Astrocyte (in vitro differentiated cells and primary cell): ENCODE data around the gene RTN3. TPM values are rescaled to one million over a fixed set of nuclear protein-coding genes. Genes with fewer than 3 reads are reported as not detected.

Source experiments
- DNase-seq: peaks from one replicate; pipeline ENCODE4 v3.0.0-alpha.2; 2010; ENCODE audit warnings: low read depth
- FAIRE-seq: peaks from 2 replicates; lab custom pipeline; 2011; peaks lifted over from hg19 to GRCh38; lab: Jason Lieb, UNC
- H2AFZ ChIP-seq: 2 replicates; pipeline ENCODE4 v1.6.0; 2012; ENCODE audit warnings: low read depth, low read length, inconsistent platforms
- H3K27ac ChIP-seq: 2 replicates; pipeline ENCODE4 v1.5.1; 2011; ENCODE audit warnings: low read depth, low read length, inconsistent platforms
- H3K27me3 ChIP-seq: 2 replicates; pipeline ENCODE4 v1.6.0; 2011; ENCODE audit warnings: low read length, inconsistent platforms; ENCODE audit not compliant: insufficient read depth
- H3K36me3 ChIP-seq: 2 replicates; pipeline ENCODE4 v1.5.1; 2011; ENCODE audit warnings: low read length, inconsistent platforms; ENCODE audit not compliant: insufficient read depth
- H3K4me1 ChIP-seq: 2 replicates; pipeline ENCODE4 v1.5.1; 2011; ENCODE audit warnings: low read length, inconsistent platforms; ENCODE audit not compliant: insufficient read depth
- H3K4me2 ChIP-seq: 2 replicates; pipeline ENCODE4 v1.6.0; 2012; ENCODE audit warnings: low read length, inconsistent platforms
- H3K4me3 ChIP-seq: 2 replicates; pipeline ENCODE4 v1.5.1; 2011; ENCODE audit warnings: low read depth, mild to moderate bottlenecking, low read length, inconsistent platforms; ENCODE audit not compliant: insufficient read depth
- H3K79me2 ChIP-seq: 2 replicates; pipeline ENCODE4 v1.6.0; 2012; ENCODE audit warnings: mild to moderate bottlenecking, low read length, inconsistent platforms; ENCODE audit not compliant: insufficient read depth
- H3K9ac ChIP-seq: 2 replicates; pipeline ENCODE4 v1.6.0; 2012; ENCODE audit warnings: mild to moderate bottlenecking, low read length, inconsistent platforms
- H3K9me3 ChIP-seq: 2 replicates; pipeline ENCODE4 v1.5.1; 2012; ENCODE audit warnings: low read depth, mild to moderate bottlenecking, low read length, inconsistent platforms; ENCODE audit not compliant: insufficient read depth
- H4K20me1 ChIP-seq: 2 replicates; pipeline ENCODE4 v1.6.0; 2012; ENCODE audit warnings: low read length, inconsistent platforms; ENCODE audit not compliant: insufficient read depth
- H3K27ac Mint-ChIP-seq: one replicate; pipeline ENCODE4 v1.8.0; 2021; ENCODE audit warnings: mild to moderate bottlenecking, mixed read lengths; ENCODE audit not compliant: unreplicated experiment
- H3K27me3 Mint-ChIP-seq: one replicate; pipeline ENCODE4 v1.8.0; 2021; ENCODE audit warnings: low read depth, mixed read lengths; ENCODE audit not compliant: unreplicated experiment
- H3K36me3 Mint-ChIP-seq: one replicate; pipeline ENCODE4 v1.8.0; 2021; ENCODE audit warnings: low read depth, mixed read lengths; ENCODE audit not compliant: unreplicated experiment
- H3K4me1 Mint-ChIP-seq: one replicate; pipeline ENCODE4 v1.8.0; 2021; ENCODE audit warnings: low read depth, mixed read lengths; ENCODE audit not compliant: unreplicated experiment
- H3K4me3 Mint-ChIP-seq: one replicate; pipeline ENCODE4 v1.8.0; 2021; ENCODE audit warnings: mild to moderate bottlenecking, moderate library complexity, mixed read lengths; ENCODE audit not compliant: unreplicated experiment
- H3K9me3 Mint-ChIP-seq: one replicate; pipeline ENCODE4 v1.8.0; 2021; ENCODE audit warnings: mild to moderate bottlenecking, mixed read lengths; ENCODE audit not compliant: unreplicated experiment
- EZH2 ChIP-seq: IDR thresholded peaks from 2 replicates; pipeline ENCODE4 v1.6.1; 2012; ENCODE audit warnings: mild to moderate bottlenecking, low read length, inconsistent platforms; ENCODE audit not compliant: insufficient read depth
- total RNA-seq: library from RNA; stranded (reverse); gene quantifications from 2 replicates; pipeline ENCODE4 v1.2.1, GENCODE V29; 2021
- TF ChIP-seq, protein P1 (sequence below): IDR thresholded peaks from 2 replicates; pipeline ENCODE4 v1.5.1; 2011; ENCODE audit warnings: low read depth, mild to moderate bottlenecking, inconsistent platforms, low read length, moderate library complexity; ENCODE audit not compliant: insufficient read depth

Gene RTN3
- total RNA-seq, 1 donor from 2014 or later = 99.5 TPM

DNA sequence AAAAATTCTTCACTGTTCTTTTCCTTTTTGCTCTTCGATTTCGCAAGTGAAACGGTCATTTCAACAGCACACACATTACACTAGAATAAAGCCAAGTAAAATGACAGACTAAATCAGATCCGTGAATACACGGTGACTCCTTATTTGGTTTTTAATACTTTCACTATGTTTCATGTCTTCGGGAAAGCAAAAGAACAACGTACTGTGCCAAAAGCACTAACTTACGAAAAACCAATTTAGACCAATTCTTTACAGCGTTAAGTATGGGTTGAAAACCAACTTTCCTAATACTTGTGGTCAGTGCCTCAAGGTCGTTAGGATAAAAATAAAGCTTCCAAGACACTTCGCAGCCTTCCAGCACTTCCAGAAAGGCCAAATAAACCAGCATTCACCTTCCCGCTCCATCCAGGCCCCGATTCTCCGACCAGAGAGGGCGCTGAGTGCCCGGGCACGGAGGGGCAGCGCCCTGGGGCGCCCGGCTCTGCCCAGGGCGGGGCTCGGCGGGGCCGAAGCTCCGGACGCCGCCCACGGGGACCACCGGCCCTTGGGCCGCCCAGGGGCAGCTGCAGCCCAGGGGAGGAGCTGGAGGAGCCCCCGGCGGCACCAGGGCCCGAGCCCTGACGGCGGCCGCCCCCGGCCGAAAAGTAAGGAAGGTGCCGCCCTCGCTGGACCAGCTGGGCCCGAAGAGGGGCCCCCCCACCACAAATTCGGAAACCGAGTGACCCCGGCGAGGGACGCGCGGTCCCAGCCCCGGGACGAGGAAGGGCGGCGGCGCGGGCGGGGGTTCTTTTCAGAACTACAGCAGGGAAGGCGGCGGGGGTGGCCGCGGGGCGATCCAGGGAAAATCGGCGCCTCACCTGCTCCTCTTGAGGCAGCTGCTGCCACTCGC lies 10.6 kb upstream of the RTN3 start:
- FAIRE-seq = no peak
- H3K9me3 Mint-ChIP-seq = no peaks in the 10 kb centered on the region
- peak overlapping the region; percentile 66 for H2AFZ ChIP-seq
- H3K4me1 ChIP-seq = peaks cover 38% of the 10 kb centered on the region
- H3K4me3 ChIP-seq = peak overlapping the region; percentile 87
- H3K27me3 Mint-ChIP-seq = no peaks in the 10 kb centered on the region
- peak overlapping the region; percentile 89 for H3K4me2 ChIP-seq
- peak overlapping the region; percentile 55 for H3K27ac Mint-ChIP-seq
- peak; percentile 36 for DNase-seq
- H3K36me3 Mint-ChIP-seq = no peaks in the 10 kb centered on the region
- H3K9me3 ChIP-seq = no peaks in the 10 kb centered on the region
- H3K4me3 Mint-ChIP-seq = peak overlapping the region; percentile 84
- peaks cover 3% of the 10 kb centered on the region for H3K36me3 ChIP-seq
- H3K9ac ChIP-seq = peak overlapping the region; percentile 87
- peak overlapping the region; percentile 81 for H3K27ac ChIP-seq
- no peak for TF ChIP-seq EZH2
- TF ChIP-seq, protein P1, sequence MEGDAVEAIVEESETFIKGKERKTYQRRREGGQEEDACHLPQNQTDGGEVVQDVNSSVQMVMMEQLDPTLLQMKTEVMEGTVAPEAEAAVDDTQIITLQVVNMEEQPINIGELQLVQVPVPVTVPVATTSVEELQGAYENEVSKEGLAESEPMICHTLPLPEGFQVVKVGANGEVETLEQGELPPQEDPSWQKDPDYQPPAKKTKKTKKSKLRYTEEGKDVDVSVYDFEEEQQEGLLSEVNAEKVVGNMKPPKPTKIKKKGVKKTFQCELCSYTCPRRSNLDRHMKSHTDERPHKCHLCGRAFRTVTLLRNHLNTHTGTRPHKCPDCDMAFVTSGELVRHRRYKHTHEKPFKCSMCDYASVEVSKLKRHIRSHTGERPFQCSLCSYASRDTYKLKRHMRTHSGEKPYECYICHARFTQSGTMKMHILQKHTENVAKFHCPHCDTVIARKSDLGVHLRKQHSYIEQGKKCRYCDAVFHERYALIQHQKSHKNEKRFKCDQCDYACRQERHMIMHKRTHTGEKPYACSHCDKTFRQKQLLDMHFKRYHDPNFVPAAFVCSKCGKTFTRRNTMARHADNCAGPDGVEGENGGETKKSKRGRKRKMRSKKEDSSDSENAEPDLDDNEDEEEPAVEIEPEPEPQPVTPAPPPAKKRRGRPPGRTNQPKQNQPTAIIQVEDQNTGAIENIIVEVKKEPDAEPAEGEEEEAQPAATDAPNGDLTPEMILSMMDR = no peak
- peaks cover 27% of the 10 kb centered on the region for H4K20me1 ChIP-seq
- H3K4me1 Mint-ChIP-seq = peaks cover 17% of the 10 kb centered on the region
- peaks cover 45% of the 10 kb centered on the region for H3K79me2 ChIP-seq
- no peaks in the 10 kb centered on the region for H3K27me3 ChIP-seq

DNA sequence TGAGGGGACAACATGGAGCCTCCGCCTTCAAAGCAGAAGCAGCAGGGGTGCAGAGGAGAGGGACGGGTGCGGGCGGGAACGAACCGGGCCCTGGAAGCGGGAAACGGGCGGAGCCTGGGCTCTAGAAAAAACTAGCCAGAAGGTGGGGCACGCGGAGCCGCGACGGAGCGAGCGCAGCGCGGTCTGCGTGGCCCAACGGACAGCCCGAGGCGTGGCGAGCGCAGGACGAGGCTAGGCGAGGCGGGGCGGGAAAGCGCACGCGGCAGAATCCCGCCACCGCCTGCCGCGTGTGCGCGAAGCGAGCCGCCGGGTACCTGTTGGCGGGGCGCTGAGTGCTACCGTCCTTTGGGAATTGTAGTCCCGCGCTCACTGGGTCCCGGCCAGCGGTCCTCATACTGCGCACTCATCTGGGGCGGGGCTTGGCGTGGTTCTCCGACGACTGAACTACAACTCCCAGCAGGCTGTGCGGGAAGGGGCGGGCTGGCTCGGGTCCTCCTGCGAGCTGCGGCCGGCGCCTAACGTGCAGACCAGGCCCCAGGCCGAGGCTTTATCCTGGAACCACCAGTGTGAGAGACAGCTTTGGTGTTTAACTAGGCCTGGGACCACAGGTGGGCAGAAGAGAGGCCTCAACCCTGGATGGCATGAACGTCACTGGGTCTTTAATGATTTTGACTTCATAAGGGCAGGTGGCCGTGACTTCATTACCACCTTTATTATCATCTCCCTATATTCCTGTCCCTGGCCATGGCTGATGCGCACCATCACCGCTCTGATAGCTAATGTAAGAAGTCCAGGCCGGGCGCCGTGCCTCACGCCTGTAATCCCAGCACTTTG lies 9.8 kb upstream of the RTN3 start, which contains the start of gene ATL3:
ATL3 (minus strand) TSS at position 55 of the 834 bp plus-strand sequence; CDS start at position 14, 41 bp downstream.
- no peaks in the 10 kb centered on the region for H3K27me3 Mint-ChIP-seq
- no peaks in the 10 kb centered on the region for H3K36me3 Mint-ChIP-seq
- peak within 1 kb of the TSS; percentile 66 for H2AFZ ChIP-seq
- peaks cover 17% of the 10 kb centered on the region for H3K4me1 Mint-ChIP-seq
- DNase-seq (peak; percentile 90), FAIRE-seq (no peak)
- H3K4me3 ChIP-seq = peak within 1 kb of the TSS; percentile 87
- H3K9ac ChIP-seq = peak within 1 kb of the TSS; percentile 87
- peaks cover 19% of the 10 kb centered on the region for H4K20me1 ChIP-seq
- H3K27ac ChIP-seq = peak within 1 kb of the TSS; percentile 81
- H3K27me3 ChIP-seq = no peaks in the 10 kb centered on the region
- peaks cover 3% of the 10 kb centered on the region for H3K36me3 ChIP-seq
- H3K9me3 ChIP-seq = no peaks in the 10 kb centered on the region
- peak within 1 kb of the TSS; percentile 84 for H3K4me3 Mint-ChIP-seq
- H3K4me1 ChIP-seq = peaks cover 38% of the 10 kb centered on the region
- no peak for TF ChIP-seq EZH2
- TF ChIP-seq, protein P1 = no peak
- no peaks in the 10 kb centered on the region for H3K9me3 Mint-ChIP-seq
- H3K4me2 ChIP-seq = peak within 1 kb of the TSS; percentile 89
- peaks cover 36% of the 10 kb centered on the region for H3K79me2 ChIP-seq
- peak within 1 kb of the TSS; percentile 75 for H3K27ac Mint-ChIP-seq
